ENCODE measurements around the gene CFAP44.
A peak's percentile ranks its signal among the peaks of the same experiment; 100 is the strongest.
"Not testable (repeated sequence)": the region's sequence is repeated elsewhere in the genome, so short reads cannot be mapped to it uniquely, and the experiment has no call there.

Gene CFAP44, protein sequence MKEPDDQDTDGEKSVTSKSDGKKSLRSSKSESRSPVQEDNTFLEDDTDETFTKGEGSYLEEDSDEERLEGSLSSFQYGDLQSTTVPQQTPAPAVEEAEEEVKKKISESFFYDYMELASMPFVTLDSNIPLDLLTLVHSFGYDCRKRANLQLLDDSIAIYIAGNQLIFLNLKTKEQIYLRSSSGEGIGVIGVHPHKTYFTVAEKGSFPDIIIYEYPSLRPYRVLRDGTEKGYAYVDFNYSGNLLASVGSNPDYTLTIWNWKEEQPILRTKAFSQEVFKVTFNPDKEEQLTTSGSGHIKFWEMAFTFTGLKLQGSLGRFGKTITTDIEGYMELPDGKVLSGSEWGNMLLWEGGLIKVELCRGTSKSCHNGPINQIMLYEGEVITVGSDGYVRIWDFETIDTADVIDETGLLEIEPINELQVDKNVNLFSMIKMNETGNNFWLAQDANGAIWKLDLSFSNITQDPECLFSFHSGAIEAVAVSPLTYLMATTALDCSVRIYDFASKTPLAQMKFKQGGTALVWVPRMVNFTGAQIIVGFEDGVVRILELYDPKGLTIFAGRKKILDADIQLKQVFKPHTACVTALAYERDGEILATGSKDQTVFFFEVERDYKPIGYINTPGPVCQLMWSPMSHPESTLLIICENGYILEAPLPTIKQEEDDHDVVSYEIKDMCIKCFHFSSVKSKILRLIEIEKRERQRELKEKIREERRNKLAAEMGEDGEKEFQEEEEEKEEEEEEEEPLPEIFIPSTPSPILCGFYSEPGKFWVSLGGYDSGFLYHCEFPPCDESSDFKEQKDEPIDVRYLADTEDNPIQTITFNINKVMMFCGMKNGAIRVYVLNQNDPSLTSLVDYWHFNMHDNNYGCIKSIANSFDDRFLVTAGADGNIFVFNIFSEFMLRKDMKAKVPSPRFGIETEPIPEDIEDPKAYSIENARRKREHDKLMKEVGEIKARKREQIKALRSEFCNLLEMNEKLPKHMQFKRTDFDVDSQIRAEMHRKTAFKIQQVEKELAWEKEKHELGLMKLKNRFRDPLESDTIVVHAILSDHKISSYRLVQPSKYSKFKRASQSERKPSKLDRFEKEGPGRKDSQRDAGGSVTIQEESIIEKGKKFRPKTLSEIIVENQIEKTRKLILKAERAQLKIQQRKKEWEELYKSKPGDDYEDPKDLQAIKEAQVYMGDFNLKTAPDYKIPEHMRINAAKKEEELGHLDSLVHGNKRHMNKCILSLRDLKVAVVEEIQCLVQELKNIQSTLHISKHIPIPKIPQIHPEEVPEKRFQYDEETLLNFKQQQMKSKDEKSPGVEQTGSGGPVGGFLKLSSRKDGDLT (N-terminal part only)
- total RNA-seq: 6.1 to 23.2 reads per million in 2 experiments

DNA sequence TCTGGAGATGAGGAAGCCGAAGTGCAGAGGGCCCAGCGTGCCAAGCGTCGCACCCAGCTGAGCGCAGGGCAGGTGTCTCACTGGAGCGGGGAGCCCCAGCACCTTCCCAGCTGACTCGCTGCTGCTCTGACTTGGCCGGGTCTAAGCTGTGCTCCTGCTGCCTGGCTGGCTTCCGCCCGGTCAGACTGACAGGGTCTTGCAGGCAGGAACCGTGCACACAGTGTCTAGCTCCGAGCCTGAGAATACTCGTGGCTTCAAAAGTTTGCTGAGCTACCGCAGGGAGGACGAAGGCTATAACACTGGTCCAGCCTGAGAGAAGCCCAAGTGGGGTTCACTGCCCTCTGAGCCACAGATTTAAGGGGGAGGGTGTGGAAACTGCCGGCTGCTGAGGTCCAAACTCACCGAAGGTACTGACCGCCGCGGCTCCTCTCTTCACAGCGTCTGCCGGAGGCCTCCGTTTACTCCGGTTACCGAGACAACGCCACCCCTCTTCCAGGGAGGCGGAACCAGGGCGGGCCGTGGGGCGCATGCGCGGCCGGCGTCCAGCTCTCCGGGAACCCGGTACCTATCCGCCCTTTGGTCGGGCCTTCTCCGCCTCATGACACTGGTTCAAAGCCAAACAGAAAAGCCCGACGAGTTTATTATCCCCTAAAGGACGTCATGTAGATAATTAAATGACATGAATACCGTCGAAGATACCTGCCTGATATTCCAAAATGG, at the start of gene CFAP44:
CFAP44 (minus strand) TSS at position 443 of the 720 bp plus-strand sequence. CDS start 7,829 bp downstream, outside the sequence.
- DNase-seq (ENCODE audit: low read depth): peak; percentile 19

DNA sequence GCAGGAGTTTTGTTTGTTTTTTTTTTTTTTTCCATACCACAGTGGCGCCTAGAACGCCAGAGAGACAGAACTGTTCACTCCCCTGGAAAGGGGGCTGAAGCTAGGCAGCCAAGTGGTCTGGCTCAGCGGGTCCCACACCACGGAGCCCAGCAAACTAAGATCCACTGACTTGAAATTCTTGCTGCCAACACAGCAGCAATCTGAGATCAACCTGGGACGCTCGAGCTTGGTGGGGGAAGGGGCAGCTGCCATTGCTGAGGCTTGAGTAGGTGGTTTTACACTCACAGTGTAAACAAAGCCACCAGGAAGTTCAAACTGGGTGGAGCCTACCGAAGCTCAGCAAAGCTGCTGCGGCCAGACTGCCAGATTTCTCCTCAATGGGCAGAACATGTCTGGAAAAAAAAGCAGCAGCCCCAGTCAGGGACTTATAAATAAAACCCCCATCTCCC, 43.9 kb upstream of the CFAP44 start:
- DNase-seq (ENCODE audit: low read depth): no peak

DNA sequence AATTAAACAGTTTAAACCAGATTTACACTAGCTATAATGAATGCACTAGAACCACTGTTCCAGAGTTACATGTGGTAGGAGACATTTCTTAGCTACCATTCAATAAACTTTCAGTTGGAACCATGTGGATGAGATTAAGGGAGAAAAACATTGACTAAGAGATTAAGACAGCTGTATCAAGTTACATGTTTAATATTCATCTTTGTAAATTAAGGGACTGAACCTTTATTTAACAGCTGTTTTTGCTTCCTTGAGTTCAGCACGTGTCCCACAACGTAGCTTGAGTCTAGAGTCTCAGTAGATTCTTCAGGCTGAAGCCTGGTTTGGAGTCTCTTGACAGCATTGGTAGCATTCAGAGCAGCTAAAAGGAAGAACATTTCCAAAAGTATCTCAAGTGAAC, 27.2 kb upstream of the CFAP44 start:
- DNase-seq (ENCODE audit: low read depth): no peak

DNA sequence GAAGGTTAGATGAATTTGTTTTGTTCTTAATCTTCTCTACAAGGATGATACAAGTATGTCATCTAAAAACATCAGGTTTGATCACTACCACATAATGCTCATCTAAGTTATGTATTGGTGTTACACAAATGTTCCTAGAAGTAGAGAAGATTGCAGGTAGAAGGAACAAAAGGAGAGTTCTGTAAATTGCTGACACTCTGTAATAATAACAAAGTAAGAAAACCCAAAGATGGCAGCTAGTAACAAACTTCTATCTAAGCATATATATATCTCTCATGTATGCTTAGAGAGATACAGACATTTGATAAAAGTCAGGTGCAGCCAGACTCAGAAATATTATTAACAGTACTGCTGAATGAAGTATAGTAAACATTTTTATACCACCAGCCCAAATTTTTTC, 20.2 kb upstream of the CFAP44 start:
- DNase-seq (ENCODE audit: low read depth): no peak

DNA sequence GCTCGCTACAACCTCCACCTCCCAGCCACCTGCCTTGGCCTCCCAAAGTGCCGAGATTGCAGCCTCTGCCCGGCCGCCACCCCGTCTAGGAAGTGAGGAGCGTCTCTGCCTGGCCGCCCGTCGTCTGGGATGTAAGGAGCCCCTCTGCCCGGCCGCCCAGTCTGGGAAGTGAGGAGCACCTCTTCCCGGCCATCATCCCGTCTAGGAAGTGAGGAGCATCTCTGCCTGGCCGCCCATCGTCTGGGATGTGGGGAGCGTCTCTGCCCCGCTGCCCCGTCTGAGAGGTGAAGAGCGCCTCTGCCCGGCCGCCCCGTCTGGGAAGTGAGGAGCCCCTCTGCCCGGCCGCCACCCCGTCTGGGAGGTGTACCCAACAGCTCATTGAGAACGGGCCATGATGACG, 17.3 kb upstream of the CFAP44 start:
- not testable (repeated sequence) for DNase-seq (ENCODE audit: low read depth)

DNA sequence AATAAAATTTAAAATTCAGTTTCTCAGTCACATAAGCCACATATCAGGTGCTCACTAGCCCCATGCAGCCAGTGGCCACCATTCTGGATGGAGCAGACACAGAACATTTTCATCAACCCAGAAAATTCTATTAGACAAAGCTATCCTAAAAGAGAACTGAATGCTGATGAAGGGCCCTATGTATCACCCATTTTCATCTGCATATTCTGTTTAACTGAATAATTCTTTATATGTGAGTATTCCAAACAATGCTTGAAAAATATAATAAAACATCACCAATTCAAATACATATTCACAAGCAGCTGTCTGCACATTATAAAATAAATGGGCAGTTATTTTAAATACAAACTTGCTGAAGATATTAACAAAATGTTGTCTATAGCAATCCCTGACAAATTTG, 14.2 kb upstream of the CFAP44 start:
- no peak for DNase-seq (ENCODE audit: low read depth)

DNA sequence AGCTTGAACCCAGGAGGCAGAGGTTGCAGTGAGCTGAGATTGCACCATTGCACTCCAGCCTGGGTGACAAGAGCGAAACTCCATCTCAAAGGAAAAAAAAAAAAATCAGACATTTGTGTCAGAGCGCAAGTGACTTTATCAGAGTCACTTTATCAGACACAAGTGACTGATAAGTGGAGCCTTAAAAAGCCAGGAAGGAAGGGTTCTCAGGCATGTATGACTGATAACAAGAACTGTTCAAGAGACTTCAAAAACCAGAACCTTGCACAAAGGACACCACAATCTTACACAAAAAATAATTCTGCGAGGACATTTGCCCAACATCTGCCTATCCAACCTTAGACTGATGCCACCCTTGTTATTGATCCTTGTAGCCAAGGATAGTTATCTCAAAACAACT, 13.3 kb upstream of the CFAP44 start:
- DNase-seq (ENCODE audit: low read depth): no peak

DNA sequence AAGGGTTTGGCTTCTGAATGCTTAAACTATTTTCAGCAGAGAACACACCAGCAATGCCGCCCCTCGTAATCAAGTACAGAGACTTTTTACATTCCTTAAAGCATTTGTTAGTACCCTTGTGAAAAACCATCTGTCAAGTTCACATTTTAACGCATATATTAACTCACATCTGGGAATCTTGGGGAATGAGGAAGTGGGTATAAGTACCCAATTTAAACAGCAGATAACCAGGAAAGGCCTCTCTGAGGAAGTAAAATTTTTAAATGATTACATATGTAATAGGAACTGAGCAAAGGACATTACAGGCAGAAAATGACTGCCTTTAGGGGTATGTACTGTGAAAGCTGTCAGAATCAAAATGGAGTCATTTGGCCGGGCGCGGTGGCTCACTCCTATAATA, 12.8 kb upstream of the CFAP44 start:
- no peak for DNase-seq (ENCODE audit: low read depth)

DNA sequence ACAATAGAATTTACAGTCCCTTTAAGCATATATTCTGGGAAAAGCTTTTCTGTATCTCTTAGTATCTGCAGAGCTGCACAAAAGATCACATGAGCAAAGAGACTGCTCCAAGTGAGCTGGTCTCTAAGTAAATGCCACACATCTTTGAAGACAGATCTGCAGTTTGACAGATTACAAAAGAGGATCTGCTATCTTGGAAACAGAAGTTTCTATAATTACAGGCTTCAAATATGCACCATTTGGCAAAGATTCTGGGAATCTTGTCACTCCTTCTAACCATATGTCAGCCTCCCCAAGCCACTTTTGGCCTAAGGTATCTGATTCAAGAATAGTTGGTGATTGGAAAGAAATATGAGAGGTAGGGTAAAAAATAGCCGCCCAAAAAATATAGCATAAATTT, 9.6 kb upstream of the CFAP44 start:
- DNase-seq (ENCODE audit: low read depth): no peak

DNA sequence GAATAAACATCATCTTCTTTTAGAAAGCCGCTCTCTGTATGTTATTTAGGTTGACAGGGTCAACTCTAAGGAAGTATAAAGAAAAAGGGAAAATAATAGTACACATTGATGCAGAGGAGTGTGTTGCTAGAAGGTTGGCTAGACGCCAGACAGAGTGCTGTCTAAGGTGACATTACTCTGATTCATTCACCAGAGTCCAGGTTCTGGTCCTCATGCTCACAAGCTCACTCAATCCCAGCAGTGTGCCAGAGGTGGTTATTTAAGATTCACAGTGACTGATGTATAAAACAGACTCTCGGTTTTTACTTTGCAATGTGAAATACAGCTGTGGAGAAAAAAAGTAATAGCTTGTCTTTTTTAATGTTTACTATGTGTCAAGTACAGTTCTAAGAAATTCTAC, 1.7 kb downstream of the CFAP44 start:
- DNase-seq (ENCODE audit: low read depth): no peak

DNA sequence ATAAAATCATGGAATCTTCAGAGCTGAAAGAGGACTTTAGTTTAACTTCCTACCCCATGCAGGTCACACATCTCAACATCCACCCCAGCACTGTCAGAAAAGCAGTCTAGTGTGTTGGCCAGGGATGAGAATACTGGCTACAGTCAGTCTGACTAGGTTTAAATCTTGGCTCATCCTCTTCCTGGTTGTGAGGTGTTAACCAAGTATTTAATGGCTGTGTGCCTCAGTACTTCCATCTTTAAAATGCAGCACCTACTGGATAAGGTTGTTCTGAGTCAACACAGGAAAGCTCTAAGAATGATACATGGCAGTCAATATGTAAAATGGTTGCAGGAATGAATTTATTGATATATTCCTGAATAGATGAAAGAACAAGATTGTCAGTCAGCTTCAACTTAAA, 3.1 kb downstream of the CFAP44 start:
- no peak for DNase-seq (ENCODE audit: low read depth)

DNA sequence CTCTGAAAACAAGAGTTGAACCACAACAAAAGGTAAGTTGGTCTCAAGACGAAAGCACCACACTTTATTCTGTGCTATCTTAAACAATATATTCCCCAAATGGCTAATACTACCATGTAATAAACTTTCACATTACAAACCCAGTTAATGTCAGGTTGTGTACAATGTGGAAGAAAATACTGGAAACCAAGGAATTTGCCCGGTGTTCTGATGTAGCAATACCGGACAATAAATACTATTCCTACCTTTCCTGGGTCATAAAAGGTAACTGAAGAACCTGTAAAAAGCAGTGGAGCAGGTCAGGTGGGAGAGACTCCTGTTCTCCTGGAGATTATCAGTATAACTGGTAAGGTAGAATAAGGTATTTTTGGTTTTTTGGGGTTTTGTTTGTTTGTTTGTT, 3.9 kb downstream of the CFAP44 start:
- no peak for DNase-seq (ENCODE audit: low read depth)

DNA sequence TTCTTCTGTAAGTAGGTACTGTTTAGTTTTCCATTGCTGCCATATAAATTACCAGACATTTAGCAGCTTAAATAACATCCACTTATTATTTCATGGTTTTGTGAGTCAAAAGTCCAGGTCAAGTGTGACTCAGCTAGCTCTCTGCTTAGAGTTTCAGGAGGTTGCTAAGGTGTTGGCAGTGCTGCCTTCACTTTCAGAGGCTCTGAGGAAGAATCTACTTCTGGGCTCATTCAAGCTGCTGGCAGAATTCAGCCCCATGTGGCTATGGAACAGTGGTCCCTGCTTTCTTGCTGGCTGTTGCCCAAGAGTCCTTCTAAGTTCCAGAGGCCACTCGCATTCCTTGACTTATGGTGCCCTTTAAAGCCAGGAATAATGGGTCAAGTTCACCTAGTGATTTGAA, 4.5 kb downstream of the CFAP44 start:
- no peak for DNase-seq (ENCODE audit: low read depth)

DNA sequence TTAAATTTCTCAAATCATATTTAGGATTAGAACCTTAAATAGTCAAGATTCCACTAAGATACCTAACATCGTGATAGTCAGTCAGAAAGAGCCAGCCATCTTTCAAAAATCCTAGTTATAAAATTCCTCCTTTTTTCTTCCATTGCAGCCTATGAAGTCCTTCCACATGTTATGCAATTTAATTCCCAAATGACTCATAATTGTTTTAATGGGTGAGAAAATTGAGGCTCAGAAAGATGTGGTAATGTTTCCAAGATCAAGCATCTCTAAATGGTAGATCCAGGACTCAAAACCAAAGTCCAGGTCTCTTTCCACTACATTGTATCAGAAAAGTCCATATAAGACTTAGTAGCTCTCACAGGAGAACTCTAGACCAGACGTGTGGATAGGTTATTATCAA, 9.5 kb downstream of the CFAP44 start:
- no peak for DNase-seq (ENCODE audit: low read depth)

DNA sequence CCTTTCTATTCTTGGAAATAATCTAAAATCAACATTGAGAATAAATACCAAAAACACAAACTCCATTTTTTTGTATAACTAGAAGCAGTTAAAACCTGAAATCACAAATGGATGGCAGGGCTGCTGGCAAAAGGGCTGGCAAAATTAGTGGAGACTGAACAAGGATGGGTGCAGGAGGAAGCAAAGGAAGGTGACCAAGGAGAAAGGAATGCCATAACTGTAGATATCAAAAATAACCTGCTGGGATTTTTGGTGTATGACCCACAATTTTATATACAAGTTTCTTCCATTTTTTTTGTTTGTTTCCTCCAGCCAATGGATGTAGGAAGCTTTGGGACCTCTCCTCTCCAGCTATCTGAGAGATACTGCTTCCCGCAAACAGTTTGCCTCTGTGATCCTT, 12.7 kb downstream of the CFAP44 start:
- no peak for DNase-seq (ENCODE audit: low read depth)

DNA sequence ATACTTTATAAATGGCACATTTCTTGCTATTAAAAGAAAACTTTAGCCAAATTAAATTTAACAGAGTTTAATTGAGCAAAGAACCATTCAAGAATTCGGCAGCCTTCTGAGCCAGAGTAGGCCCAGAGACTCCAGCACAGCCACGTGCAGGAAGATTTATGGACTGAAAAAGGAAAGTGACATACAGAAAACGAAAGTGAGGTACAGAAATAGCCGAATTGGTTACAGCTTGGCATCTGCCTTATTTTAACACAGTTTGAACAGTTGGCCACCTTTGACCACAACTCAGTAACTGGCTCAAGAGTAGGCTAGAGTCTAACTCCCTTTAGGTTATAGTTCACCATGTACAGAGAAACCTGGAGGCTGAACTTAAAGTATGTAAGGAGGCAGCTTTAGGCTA, 17.6 kb downstream of the CFAP44 start:
- DNase-seq (ENCODE audit: low read depth): no peak

DNA sequence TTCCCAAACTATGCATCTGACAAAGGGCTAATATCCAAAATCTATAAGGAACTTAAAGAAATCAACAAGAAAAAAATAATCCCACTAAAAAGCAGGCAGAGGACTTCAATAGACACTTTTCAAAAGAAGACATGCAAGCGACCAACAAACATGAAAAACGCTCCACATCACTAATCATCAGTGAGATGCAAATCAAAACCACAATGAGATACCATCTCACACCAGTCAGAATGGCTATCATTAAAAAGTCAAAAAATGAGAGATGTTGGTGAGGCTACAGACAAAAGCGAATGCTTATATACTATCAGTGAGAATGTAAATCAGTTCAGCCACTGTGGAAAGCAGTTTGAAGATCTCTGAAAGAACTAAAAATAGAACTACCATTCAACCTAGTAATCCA, 20.2 kb downstream of the CFAP44 start:
- no peak for DNase-seq (ENCODE audit: low read depth)

DNA sequence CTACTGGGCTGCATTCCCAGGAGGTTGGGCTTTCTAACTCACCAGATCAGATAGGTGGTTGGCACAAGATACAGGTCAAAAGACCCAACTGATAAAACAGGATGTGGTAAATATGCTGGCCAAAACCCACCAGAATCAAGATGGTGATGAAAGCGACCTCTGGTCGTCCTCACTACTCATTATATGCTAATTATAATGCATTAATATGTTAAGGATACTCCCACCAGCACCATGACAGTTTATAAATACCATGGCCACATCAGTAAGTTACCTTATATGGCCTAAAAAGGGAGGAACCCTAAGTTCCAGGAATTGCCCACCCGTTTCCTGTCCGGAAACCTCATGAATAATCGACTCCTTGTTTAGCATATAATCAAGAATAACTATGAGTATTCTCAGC, 31.6 kb downstream of the CFAP44 start:
- DNase-seq (ENCODE audit: low read depth): no peak

DNA sequence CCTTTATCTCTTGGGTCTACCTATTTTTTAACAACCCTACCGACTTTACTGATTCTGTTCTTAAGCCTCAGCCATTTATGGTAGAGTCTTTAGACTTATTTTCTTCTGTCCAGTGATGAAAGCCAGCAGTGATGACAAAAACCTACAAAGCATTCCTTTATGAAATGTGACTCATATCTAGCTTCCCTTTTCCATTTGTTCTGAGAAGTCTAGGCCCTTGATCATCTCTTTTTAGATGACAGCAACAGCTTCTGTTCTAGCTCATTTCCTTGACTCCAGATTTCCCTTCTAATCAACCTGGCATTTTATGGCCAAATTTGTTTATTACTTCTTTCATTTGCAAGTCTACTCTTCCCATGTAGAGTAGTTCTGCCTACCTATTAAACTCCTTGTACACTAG, 36.1 kb downstream of the CFAP44 start:
- DNase-seq (ENCODE audit: low read depth): no peak

DNA sequence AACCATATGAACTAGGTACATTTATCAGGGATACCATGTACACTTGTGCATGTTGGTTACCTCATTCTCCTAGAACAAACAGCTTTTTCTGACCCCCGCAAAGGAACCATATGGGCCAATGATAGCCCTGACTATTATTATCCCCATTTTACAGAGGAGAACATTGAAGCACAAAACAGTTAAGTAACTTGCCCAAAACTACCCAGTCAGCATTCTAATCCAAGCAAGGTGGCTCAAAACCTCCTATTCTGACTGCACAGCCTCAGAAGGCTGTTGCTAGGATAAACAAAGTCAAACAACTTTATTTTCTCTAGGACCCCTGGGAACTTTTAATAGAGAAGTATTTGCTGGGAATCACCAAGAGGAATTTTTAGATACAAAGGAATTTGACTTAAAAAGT, 36.7 kb downstream of the CFAP44 start:
- DNase-seq (ENCODE audit: low read depth): no peak

Measured in T follicular helper cell (primary cell).